ENCODE data around the gene NFASC. TPM values are rescaled to one million over a fixed set of nuclear protein-coding genes. Genes with fewer than 3 reads are reported as not detected.
A peak's percentile ranks its signal among the peaks of the same experiment; 100 is the strongest.

The NFASC gene
- total RNA-seq, 1 experiment from 2014 or later = 3.1 TPM

- no peak for DNase-seq (ENCODE audit: low spot score)
Observed at GRCh38 chr1:205009670-205010069, 139.0 kb downstream of the NFASC start.

- no peak for DNase-seq (ENCODE audit: low spot score)
Observed at GRCh38 chr1:205012391-205013140, 141.9 kb downstream of the NFASC start.

- peak; percentile 27 for DNase-seq (ENCODE audit: low spot score)
Observed at GRCh38 chr1:205013683-205014367, 143.2 kb downstream of the NFASC start.

DNA sequence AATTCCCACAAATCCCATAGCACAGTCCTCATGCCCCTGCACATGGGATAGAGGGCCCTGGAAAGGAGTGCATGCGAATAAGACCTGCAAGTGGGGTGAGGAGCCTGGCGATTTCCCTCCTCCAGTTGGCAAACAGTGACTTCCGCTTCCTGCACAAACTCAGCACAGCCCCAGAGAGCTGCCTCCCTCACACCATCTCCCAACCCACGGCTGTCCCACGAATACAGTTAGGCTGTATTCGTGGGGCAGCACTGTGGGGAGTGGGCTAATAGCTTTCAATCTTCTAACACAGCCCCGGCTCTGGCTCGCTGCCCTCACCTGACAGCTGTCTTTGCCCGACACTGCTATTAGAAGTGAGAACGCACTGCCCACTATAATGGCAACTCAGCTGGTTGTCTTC, 144.1 kb downstream of the NFASC start:
- no peak for DNase-seq (ENCODE audit: low spot score)

GRCh38 chr1:205015241-205015640, 144.6 kb downstream of the NFASC start:
- DNase-seq (ENCODE audit: low spot score) = no peak

- DNase-seq (ENCODE audit: low spot score) = no peak
Observed at GRCh38 chr1:205016075-205016474, 145.4 kb downstream of the NFASC start.

GRCh38 chr1:205016584-205016983, 145.9 kb downstream of the NFASC start:
- no peak for DNase-seq (ENCODE audit: low spot score)

- DNase-seq (ENCODE audit: low spot score) = no peak
Observed at GRCh38 chr1:205017001-205017400, 146.3 kb downstream of the NFASC start.

GRCh38 chr1:205017766-205018165, 147.1 kb downstream of the NFASC start:
- no peak for DNase-seq (ENCODE audit: low spot score)

DNA sequence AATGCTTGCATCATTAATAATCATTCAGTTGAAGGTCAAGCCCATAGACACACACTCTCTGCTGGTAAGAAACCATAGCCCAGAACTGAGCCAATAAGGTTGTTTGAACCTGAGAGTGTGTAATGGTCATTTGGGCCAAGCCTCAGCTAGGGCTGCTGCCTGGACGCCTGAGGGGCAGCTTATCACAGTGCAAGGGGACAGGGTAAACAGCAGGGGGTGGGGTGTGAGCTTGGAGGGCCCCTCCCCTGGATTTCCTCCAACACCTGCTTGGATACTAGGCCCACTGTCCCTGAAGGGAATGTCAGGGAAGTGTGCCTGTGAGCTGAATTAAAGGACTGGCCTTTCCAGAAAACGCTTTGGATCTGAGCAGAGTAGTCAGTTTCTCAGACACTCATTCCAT, 147.7 kb downstream of the NFASC start:
- no peak for DNase-seq (ENCODE audit: low spot score)

- no peak for DNase-seq (ENCODE audit: low spot score)
Observed at GRCh38 chr1:205020466-205020865, 149.8 kb downstream of the NFASC start.

DNA sequence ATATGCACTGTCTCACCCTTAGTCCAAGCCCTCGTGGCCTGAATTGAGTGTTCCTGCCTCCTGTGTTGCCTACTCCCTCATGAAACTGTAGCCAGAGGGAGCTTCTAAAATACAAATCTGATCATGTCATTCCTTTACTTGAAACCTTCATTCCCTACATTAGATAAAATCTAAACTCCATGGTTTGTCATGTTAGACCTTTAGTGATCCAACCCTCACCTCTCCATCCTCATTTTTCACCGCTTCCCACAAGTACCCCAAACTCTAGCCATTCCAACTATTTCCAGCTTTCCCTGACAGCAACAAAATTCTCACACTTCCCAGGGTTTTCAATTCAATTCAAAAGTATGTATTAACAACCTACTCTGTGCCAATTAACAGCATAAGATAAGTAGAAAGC, 154.0 kb downstream of the NFASC start:
- DNase-seq (ENCODE audit: low spot score) = no peak

DNA sequence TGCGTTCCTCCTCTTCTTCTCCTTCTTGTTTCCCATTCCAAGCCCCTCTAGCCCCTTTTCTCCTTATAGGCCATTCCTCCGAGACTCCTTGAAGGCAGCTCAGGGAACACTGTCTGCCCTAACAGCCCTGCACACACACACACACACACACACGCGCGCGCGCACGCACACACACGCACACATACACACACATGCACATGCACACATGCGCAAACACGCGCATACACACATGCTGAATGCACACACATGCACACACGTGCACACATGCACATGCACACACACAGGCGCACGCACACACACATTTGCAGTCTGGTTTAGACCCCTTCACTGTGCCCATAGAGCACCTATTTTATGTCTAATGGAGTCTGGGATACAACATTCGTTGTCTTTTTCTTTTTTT, 154.6 kb downstream of the NFASC start:
- no peak for DNase-seq (ENCODE audit: low spot score)

GRCh38 chr1:205026181-205026580, 155.5 kb downstream of the NFASC start:
- no peak for DNase-seq (ENCODE audit: low spot score)

- DNase-seq (ENCODE audit: low spot score) = no peak
Observed at GRCh38 chr1:205028390-205028789, 157.7 kb downstream of the NFASC start.

- DNase-seq (ENCODE audit: low spot score) = no peak
Observed at GRCh38 chr1:205028924-205029323, 158.3 kb downstream of the NFASC start.

- no peak for DNase-seq (ENCODE audit: low spot score)
Observed at GRCh38 chr1:205030241-205030640, 159.6 kb downstream of the NFASC start.

GRCh38 chr1:205030896-205031295, 160.2 kb downstream of the NFASC start:
- no peak for DNase-seq (ENCODE audit: low spot score)

- DNase-seq (ENCODE audit: low spot score) = no peak
Observed at GRCh38 chr1:205032508-205032907, 161.8 kb downstream of the NFASC start.

DNA sequence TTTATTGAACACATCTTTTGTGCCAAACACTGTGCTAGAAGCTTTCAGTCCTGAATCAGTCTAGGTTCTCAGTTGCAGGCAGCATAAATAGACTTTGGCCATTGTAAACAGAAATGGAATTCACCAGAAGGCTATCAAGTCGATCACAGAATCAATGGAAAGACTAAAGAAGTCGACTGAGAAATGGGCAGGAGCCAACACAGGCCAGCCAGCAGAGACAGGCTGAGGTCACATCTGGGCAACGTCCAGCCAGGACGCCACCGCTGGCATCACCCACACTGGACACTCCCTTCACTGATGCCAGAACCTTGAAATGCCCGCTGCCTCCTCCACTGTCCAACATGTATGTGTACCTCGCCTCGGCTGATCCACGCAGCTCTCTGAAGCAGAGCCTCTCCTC, 166.9 kb downstream of the NFASC start:
- DNase-seq (ENCODE audit: low spot score) = no peak

DNA sequence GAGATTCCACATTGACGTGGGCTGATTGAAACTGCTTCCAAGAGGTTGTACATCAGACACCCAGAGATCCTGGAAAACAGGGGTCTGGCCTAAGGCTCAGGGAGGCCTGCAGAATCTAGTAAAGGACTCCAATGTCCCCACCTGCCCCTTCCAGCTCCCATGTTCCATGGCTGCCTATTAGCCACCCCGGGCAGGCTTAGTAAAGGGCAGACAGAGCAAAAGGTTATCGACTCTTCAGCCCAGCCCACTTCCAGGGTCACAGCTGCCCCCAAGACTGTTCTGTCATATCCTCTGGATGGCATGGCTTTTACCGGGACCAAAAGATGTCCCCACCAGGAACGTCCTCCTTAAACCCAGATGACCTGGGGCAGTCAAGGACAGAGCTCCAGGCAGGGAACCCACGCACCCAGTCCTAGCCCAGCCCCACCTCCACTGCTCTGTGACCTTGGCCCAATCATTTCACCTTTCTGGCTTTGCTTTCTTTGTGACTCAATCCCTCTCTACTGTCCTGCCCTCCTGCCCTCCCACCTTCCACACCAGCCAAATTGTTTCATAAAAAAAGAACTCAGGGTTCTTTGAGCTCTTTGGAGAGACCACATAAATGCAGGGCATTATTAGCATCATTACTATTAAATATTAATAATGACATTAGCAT, 167.6 kb downstream of the NFASC start:
- DNase-seq (ENCODE audit: low spot score) = no peak

DNA sequence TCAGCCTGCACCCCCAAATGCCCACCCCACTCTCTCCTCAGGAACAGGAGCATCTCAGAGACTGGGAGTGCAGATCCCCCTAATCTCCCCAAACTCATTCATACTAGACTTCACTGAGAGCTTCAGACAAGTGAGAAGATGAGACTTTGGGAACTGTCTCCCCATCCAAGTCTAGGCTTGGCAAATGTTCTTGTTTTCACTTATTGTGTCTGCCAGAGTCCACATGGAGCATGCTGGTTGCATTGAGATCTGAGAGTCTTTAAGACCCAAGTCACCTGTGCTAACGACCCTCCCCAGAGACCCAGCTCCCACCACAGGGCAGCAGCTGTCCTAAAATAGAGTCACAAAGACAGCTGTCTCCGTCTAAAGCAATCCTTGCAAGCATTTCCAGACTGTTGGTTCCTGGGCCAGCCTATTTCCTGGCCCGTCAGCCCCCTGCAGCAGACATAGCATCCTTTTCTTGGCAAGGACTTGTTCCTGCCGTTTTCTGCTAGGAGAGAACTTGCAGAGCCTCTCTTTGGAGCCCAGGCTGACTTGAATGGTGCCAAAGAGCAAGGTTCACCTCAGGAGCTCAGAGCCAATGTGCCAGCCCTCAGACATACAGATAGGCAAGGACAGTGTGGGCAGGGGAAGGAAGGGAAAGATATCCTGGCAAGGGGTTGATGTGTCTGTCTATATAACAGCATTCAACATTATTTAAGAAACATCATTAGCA, 170.5 kb downstream of the NFASC start:
- no peak for DNase-seq (ENCODE audit: low spot score)

Data from H4 (cell line).